Activated CD4-positive, alpha-beta memory T cell treated with anti-CD3 and anti-CD28 coated beads, Interleukin-2, amount 10 ng/mL, durations not matched to agents 7 days and 5 days (primary cell): ENCODE results near the gene MRPL28. TPM values are rescaled to one million over a fixed set of nuclear protein-coding genes. Genes with fewer than 3 reads are reported as not detected.
"Not testable (repeated sequence)": the region's sequence is repeated elsewhere in the genome, so short reads cannot be mapped to it uniquely, and the experiment has no call there.

Experiments
- CTCF ChIA-PET: fragments of 350-600 bp; sonication (Branson Sonifier 250); formaldehyde crosslinking; loops from one replicate; lab custom pipeline; 2021; ENCODE audit warnings: antibody characterized with exemption, inconsistent platforms; lab: Charles Lee
- POLR2A ChIA-PET: fragments of 350-600 bp; sonication (Branson Sonifier 250); formaldehyde crosslinking; loops from one replicate; lab custom pipeline; 2021; ENCODE audit warnings: antibody characterized with exemption; lab: Charles Lee
- DNase-seq: peaks from one replicate; pipeline ENCODE4 v3.0.0-alpha.2; 2020
- H3K27ac Mint-ChIP-seq: one replicate; pipeline ENCODE4 v1.8.0; 2021; ENCODE audit warnings: mild to moderate bottlenecking, mixed read lengths
- H3K27me3 Mint-ChIP-seq: one replicate; pipeline ENCODE4 v1.8.0; 2021; ENCODE audit warnings: mixed read lengths
- H3K36me3 Mint-ChIP-seq: one replicate; pipeline ENCODE4 v1.8.0; 2021; ENCODE audit warnings: low read depth, mixed read lengths
- H3K4me1 Mint-ChIP-seq: one replicate; pipeline ENCODE4 v1.8.0; 2021; ENCODE audit warnings: mixed read lengths
- H3K4me3 Mint-ChIP-seq: one replicate; pipeline ENCODE4 v1.8.0; 2021; ENCODE audit warnings: mild to moderate bottlenecking, mixed read lengths
- H3K9me3 Mint-ChIP-seq: one replicate; pipeline ENCODE4 v1.8.0; 2021; ENCODE audit warnings: mixed read lengths
- total RNA-seq, 2 experiments: library from RNA; stranded (reverse); gene quantifications; one replicate each; pipeline ENCODE4 v1.2.3, GENCODE V29; 2021

MRPL28 gene
- total RNA-seq, 2 experiments from 2014 or later: 71.4 to 72.6 TPM

- Mint-ChIP-seq H3K4me1 (peaks cover 76% of the 10 kb centered on the region), H3K27me3 (no peaks in the 10 kb centered on the region), H3K27ac (no peak overlapping the region), H3K9me3 (no peaks in the 10 kb centered on the region), H3K36me3 (peaks cover 77% of the 10 kb centered on the region), H3K4me3 (no peak overlapping the region)
- no peak for DNase-seq
- ChIA-PET POLR2A (interaction anchor here (0.9 to 1.4 kb wide), 3 partner anchors 21 to 222 kb away, joined by 3 to 8 read pairs (median 4); partner anchors contain the start of gene FAM234A), CTCF (no interaction called here)
Measured at GRCh38 chr16:346587-346986, 23.8 kb downstream of the MRPL28 start.

- H3K4me1 Mint-ChIP-seq: peaks cover 71% of the 10 kb centered on the region
- H3K27me3 Mint-ChIP-seq: no peaks in the 10 kb centered on the region
- peaks cover 78% of the 10 kb centered on the region for H3K36me3 Mint-ChIP-seq
- POLR2A ChIA-PET: interaction anchor here (1.0 to 1.4 kb wide), 5 partner anchors 9 to 117 kb away, joined by 3 to 8 read pairs (median 4); partner anchors contain the start of gene FAM234A
- DNase-seq: peak; percentile 66
- H3K27ac Mint-ChIP-seq: peak overlapping the region; percentile 63
- no peaks in the 10 kb centered on the region for H3K9me3 Mint-ChIP-seq
- CTCF ChIA-PET: interaction anchor here (0.6 to 1.0 kb wide), 3 partner anchors 20 to 239 kb away, joined by 3 to 4 read pairs (median 3); partner anchors contain the start of gene FAM234A
- no peak overlapping the region for H3K4me3 Mint-ChIP-seq
Measured at GRCh38 chr16:345772-346171, 24.6 kb downstream of the MRPL28 start.

GRCh38 chr16:342455-343213, 27.7 kb downstream of the MRPL28 start:
- CTCF ChIA-PET: interaction anchor here (0.6 kb wide), 1 partner anchor 160 kb away, joined by 3 read pairs; no protein-coding TSS in a partner anchor
- Mint-ChIP-seq H3K4me1 (peaks cover 65% of the 10 kb centered on the region), H3K36me3 (peaks cover 63% of the 10 kb centered on the region)

GRCh38 chr16:341974-342336, 28.4 kb downstream of the MRPL28 start:
- H3K27ac Mint-ChIP-seq, H3K27me3 Mint-ChIP-seq, POLR2A ChIA-PET, CTCF ChIA-PET, DNase-seq, H3K4me3 Mint-ChIP-seq, H3K9me3 Mint-ChIP-seq: not testable (repeated sequence)
- Mint-ChIP-seq H3K36me3 (peaks cover 56% of the 10 kb centered on the region), H3K4me1 (peaks cover 58% of the 10 kb centered on the region)

More at GRCh38 chr16:342455-343213, 27.7 kb downstream of the MRPL28 start:
- H3K27me3 Mint-ChIP-seq: no peaks in the 10 kb centered on the region
- no peaks in the 10 kb centered on the region for H3K9me3 Mint-ChIP-seq
- H3K4me3 Mint-ChIP-seq: no peak overlapping the region
- H3K27ac Mint-ChIP-seq: no peak overlapping the region
- DNase-seq: no peak
- POLR2A ChIA-PET: no interaction called here

- Mint-ChIP-seq H3K4me1 (peaks cover 55% of the 10 kb centered on the region), H3K36me3 (peaks cover 50% of the 10 kb centered on the region)
- H3K27me3 Mint-ChIP-seq, CTCF ChIA-PET, H3K4me3 Mint-ChIP-seq, DNase-seq, H3K27ac Mint-ChIP-seq, H3K9me3 Mint-ChIP-seq: not testable (repeated sequence)
- POLR2A ChIA-PET: interaction anchor here (1.1 kb wide), 1 partner anchor 10 kb away, joined by 4 read pairs; no protein-coding TSS in a partner anchor
Measured at GRCh38 chr16:341095-341973, 29.0 kb downstream of the MRPL28 start.

- Mint-ChIP-seq H3K27ac (no peak overlapping the region), H3K4me3 (no peak overlapping the region), H3K36me3 (peaks cover 42% of the 10 kb centered on the region), H3K4me1 (peaks cover 52% of the 10 kb centered on the region), H3K9me3 (no peaks in the 10 kb centered on the region), H3K27me3 (no peaks in the 10 kb centered on the region)
- DNase-seq: no peak
- ChIA-PET CTCF (no interaction called here), POLR2A (interaction anchor here (1.1 kb wide), 1 partner anchor 9 kb away, joined by 4 read pairs; no protein-coding TSS in a partner anchor)
Measured at GRCh38 chr16:340370-341091, 29.8 kb downstream of the MRPL28 start.

GRCh38 chr16:339680-340079, 30.7 kb downstream of the MRPL28 start:
- no peaks in the 10 kb centered on the region for H3K9me3 Mint-ChIP-seq
- ChIA-PET CTCF (no interaction called here), POLR2A (no interaction called here)
- H3K36me3 Mint-ChIP-seq: peaks cover 34% of the 10 kb centered on the region
- no peak overlapping the region for H3K4me3 Mint-ChIP-seq
- H3K27ac Mint-ChIP-seq: peak overlapping the region; percentile 16
- peaks cover 47% of the 10 kb centered on the region for H3K4me1 Mint-ChIP-seq
- DNase-seq: no peak
- H3K27me3 Mint-ChIP-seq: no peaks in the 10 kb centered on the region

- POLR2A ChIA-PET: interaction anchor here (1.0 to 2.1 kb wide), 4 partner anchors 11 to 103 kb away, joined by 3 to 7 read pairs (median 5); partner anchors contain the start of gene FAM234A
- peaks cover 42% of the 10 kb centered on the region for H3K4me1 Mint-ChIP-seq
Measured at GRCh38 chr16:337975-338575, 32.3 kb downstream of the MRPL28 start.

GRCh38 chr16:337437-337836, 32.9 kb downstream of the MRPL28 start:
- Mint-ChIP-seq H3K4me3 (no peak overlapping the region), H3K36me3 (peaks cover 16% of the 10 kb centered on the region), H3K27me3 (peaks cover 1% of the 10 kb centered on the region), H3K4me1 (peaks cover 38% of the 10 kb centered on the region), H3K27ac (no peak overlapping the region), H3K9me3 (no peaks in the 10 kb centered on the region)
- POLR2A ChIA-PET: interaction anchor here (1.0 to 2.1 kb wide), 4 partner anchors 12 to 102 kb away, joined by 3 to 7 read pairs (median 5); partner anchors contain the start of gene FAM234A
- CTCF ChIA-PET: interaction anchor here (0.6 to 1.5 kb wide), 4 partner anchors 11 to 241 kb away, joined by 3 to 4 read pairs (median 3); no protein-coding TSS in a partner anchor
- no peak for DNase-seq

More at GRCh38 chr16:337975-338575, 32.3 kb downstream of the MRPL28 start:
- Mint-ChIP-seq H3K27me3 (peaks cover 1% of the 10 kb centered on the region), H3K27ac (no peak overlapping the region), H3K9me3 (no peaks in the 10 kb centered on the region), H3K4me3 (no peak overlapping the region), H3K36me3 (peaks cover 23% of the 10 kb centered on the region)
- CTCF ChIA-PET: interaction anchor here (1.5 kb wide), 1 partner anchor 241 kb away, joined by 3 read pairs; no protein-coding TSS in a partner anchor
- DNase-seq: no peak

- ChIA-PET POLR2A (interaction anchor here (0.9 to 2.1 kb wide), 3 partner anchors 9 to 101 kb away, joined by 3 to 5 read pairs (median 3); partner anchors contain the start of gene FAM234A), CTCF (interaction anchor here (1.5 kb wide), 1 partner anchor 239 kb away, joined by 3 read pairs; no protein-coding TSS in a partner anchor)
- H3K4me1 Mint-ChIP-seq: peaks cover 33% of the 10 kb centered on the region
- no peak for DNase-seq
- peaks cover 7% of the 10 kb centered on the region for H3K36me3 Mint-ChIP-seq
- H3K27ac Mint-ChIP-seq: no peak overlapping the region
- peaks cover 1% of the 10 kb centered on the region for H3K27me3 Mint-ChIP-seq
- no peak overlapping the region for H3K4me3 Mint-ChIP-seq
- H3K9me3 Mint-ChIP-seq: no peaks in the 10 kb centered on the region
Measured at GRCh38 chr16:336269-336668, 34.1 kb downstream of the MRPL28 start.

GRCh38 chr16:334861-335632, 35.3 kb downstream of the MRPL28 start:
- H3K9me3 Mint-ChIP-seq, H3K27ac Mint-ChIP-seq, DNase-seq, CTCF ChIA-PET, H3K4me3 Mint-ChIP-seq: not testable (repeated sequence)
- H3K4me1 Mint-ChIP-seq: peaks cover 32% of the 10 kb centered on the region
- peaks cover 13% of the 10 kb centered on the region for H3K36me3 Mint-ChIP-seq
- peaks cover 10% of the 10 kb centered on the region for H3K27me3 Mint-ChIP-seq
- POLR2A ChIA-PET: interaction anchor here (1.1 kb wide), 1 partner anchor 10 kb away, joined by 3 read pairs; no protein-coding TSS in a partner anchor
